ENCODE data around the gene KRTAP4-12.
A peak's percentile ranks its signal among the peaks of the same experiment; 100 is the strongest.
"Not testable (repeated sequence)": the region's sequence is repeated elsewhere in the genome, so short reads cannot be mapped to it uniquely, and the experiment has no call there.

KRTAP4-12 gene

DNA sequence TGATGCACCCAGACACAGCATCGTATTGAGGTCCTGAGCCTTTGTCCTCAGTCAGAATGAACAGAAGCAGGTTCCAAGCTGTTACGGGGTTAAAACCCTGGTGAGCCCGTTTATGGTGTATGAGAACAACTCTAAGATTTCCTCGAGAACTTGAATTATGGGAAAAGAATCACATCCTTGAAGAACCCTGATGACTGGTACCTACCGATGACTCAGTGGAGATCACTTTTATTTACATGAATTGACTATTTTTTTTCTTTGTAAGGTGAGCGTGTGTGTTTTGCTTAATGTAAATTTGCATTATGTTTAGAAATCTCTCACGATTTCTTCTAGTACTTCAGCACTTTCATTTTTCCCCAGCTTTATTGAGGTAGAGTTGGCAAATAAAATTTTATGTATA lies 39.8 kb upstream of the KRTAP4-12 start:
- H3K27me3 ChIP-seq (ENCODE audit: control insufficient read depth in 1 of 2, insufficient read depth in 1 of 2, low read length in 2 of 2), result no peaks in the 10 kb centered on the region
- H3K4me2 ChIP-seq (ENCODE audit: low read length, poor library complexity, severe bottlenecking), result no peak overlapping the region
- no peak overlapping the region for H2BK5ac ChIP-seq (ENCODE audit: low read depth, low read length, poor library complexity, severe bottlenecking)
- no peak overlapping the region for H2AK5ac ChIP-seq (ENCODE audit: low read length, severe bottlenecking)
- no peak overlapping the region for H2BK12ac ChIP-seq (ENCODE audit: low read length in 2 of 2)
- H2BK15ac ChIP-seq (ENCODE audit: low read depth, poor library complexity, severe bottlenecking), result no peak overlapping the region
- H4K8ac ChIP-seq (ENCODE audit: low read length), result no peak overlapping the region
- WGBS, result 82% methylated on average over 5 of the region's 7 CpGs
- H3K14ac ChIP-seq (ENCODE audit: low read length in 2 of 2), result no peak overlapping the region
- no peak overlapping the region for H3K4me3 ChIP-seq (ENCODE audit: insufficient read depth in 1 of 2, low read depth in 1 of 2, low read length in 2 of 2)
- H3K27ac ChIP-seq (ENCODE audit: low read length, poor library complexity, severe bottlenecking), result no peak overlapping the region
- no peak overlapping the region for H2AFZ ChIP-seq (ENCODE audit: low read depth, low read length)
- H3K23ac ChIP-seq (ENCODE audit: low read length in 2 of 2), result no peak overlapping the region
- no peak for DNase-seq
- no peak overlapping the region for H4K91ac ChIP-seq (ENCODE audit: low read length)
- H3K9me3 ChIP-seq (ENCODE audit: control insufficient read depth, low read length), result no peaks in the 10 kb centered on the region
- H3K4ac ChIP-seq (ENCODE audit: low read depth in 1 of 2, low read length in 2 of 2), result no peak overlapping the region
- no peak overlapping the region for H3K9ac ChIP-seq (ENCODE audit: low read length)
- H3K4me1 ChIP-seq (ENCODE audit: control insufficient read depth, insufficient read depth, low read depth, low read length), result peaks cover 7% of the 10 kb centered on the region
- H3K79me1 ChIP-seq (replicated peaks; ENCODE audit: low read length, poor library complexity, severe bottlenecking), result no peaks in the 10 kb centered on the region
- no peak overlapping the region for H2BK120ac ChIP-seq (ENCODE audit: low read depth, low read length)
- no peak overlapping the region for H3K18ac ChIP-seq (ENCODE audit: low read depth in 1 of 2, low read length in 2 of 2)
- H3K36me3 ChIP-seq (ENCODE audit: control insufficient read depth in 1 of 2, insufficient read depth in 2 of 2, low read depth in 1 of 2, low read length in 2 of 2), result peaks cover 0 to 4% of the 10 kb centered on the region in 2 experiments

DNA sequence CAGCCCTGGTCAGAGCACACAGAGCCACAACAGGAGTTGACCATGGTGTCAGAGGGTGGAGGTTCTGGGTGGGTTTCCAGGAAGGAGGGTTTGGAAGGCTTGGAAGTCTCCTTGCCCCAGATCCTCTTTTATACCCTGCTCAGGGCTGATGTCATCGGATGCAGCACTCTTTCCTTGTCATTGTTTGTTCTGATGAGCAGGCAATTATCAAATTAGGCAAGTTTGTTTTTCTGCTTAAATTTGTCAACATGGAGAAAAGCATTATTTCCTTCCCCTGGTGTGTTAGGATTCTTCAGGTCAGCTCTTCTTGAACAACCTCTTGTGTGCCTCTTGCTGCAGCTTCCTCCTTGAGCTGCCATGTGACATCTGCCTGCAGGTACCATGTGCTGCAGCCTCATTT lies 36.7 kb upstream of the KRTAP4-12 start, which contains the start of gene KRTAP4-4:
TSS of gene KRTAP4-4 (minus strand) at position 101 of the 400 bp plus-strand sequence. CDS start at position 44, 57 bp downstream.
- H3K27ac ChIP-seq (ENCODE audit: low read length, poor library complexity, severe bottlenecking), result no peak within 1 kb of the TSS
- H2BK120ac ChIP-seq (ENCODE audit: low read depth, low read length), result no peak within 1 kb of the TSS
- no peak within 1 kb of the TSS for H3K9ac ChIP-seq (ENCODE audit: low read length)
- H3K27me3 ChIP-seq (ENCODE audit: control insufficient read depth in 1 of 2, insufficient read depth in 1 of 2, low read length in 2 of 2), result no peaks in the 10 kb centered on the region
- H3K36me3 ChIP-seq (ENCODE audit: control insufficient read depth in 1 of 2, insufficient read depth in 2 of 2, low read depth in 1 of 2, low read length in 2 of 2), result peaks cover 0 to 4% of the 10 kb centered on the region in 2 experiments
- no peak within 1 kb of the TSS for H3K18ac ChIP-seq (ENCODE audit: low read depth in 1 of 2, low read length in 2 of 2)
- no peak within 1 kb of the TSS for H2AK5ac ChIP-seq (ENCODE audit: low read length, severe bottlenecking)
- no peak within 1 kb of the TSS for H3K4me3 ChIP-seq (ENCODE audit: insufficient read depth in 1 of 2, low read depth in 1 of 2, low read length in 2 of 2)
- no peaks in the 10 kb centered on the region for H3K79me1 ChIP-seq (replicated peaks; ENCODE audit: low read length, poor library complexity, severe bottlenecking)
- H3K23ac ChIP-seq (ENCODE audit: low read length in 2 of 2), result peak within 1 kb of the TSS in 1 of 2 experiments; percentile 72
- no peak within 1 kb of the TSS for H2AFZ ChIP-seq (ENCODE audit: low read depth, low read length)
- WGBS, result 100% methylated on average over 1 of the region's 1 CpG
- no peak within 1 kb of the TSS for H4K91ac ChIP-seq (ENCODE audit: low read length)
- DNase-seq, result no peak
- H2BK5ac ChIP-seq (ENCODE audit: low read depth, low read length, poor library complexity, severe bottlenecking), result no peak within 1 kb of the TSS
- H3K4me1 ChIP-seq (ENCODE audit: control insufficient read depth, insufficient read depth, low read depth, low read length), result peaks cover 4% of the 10 kb centered on the region
- H2BK12ac ChIP-seq (ENCODE audit: low read length in 2 of 2), result no peak within 1 kb of the TSS
- H3K9me3 ChIP-seq (ENCODE audit: control insufficient read depth, low read length), result no peaks in the 10 kb centered on the region
- peak within 1 kb of the TSS in 1 of 2 experiments; percentile 2 for H3K4ac ChIP-seq (ENCODE audit: low read depth in 1 of 2, low read length in 2 of 2)
- H2BK15ac ChIP-seq (ENCODE audit: low read depth, poor library complexity, severe bottlenecking), result no peak within 1 kb of the TSS
- peak within 1 kb of the TSS in 1 of 2 experiments; percentile 93 for H3K14ac ChIP-seq (ENCODE audit: low read length in 2 of 2)
- H4K8ac ChIP-seq (ENCODE audit: low read length), result no peak within 1 kb of the TSS
- H3K4me2 ChIP-seq (ENCODE audit: low read length, poor library complexity, severe bottlenecking), result no peak within 1 kb of the TSS

DNA sequence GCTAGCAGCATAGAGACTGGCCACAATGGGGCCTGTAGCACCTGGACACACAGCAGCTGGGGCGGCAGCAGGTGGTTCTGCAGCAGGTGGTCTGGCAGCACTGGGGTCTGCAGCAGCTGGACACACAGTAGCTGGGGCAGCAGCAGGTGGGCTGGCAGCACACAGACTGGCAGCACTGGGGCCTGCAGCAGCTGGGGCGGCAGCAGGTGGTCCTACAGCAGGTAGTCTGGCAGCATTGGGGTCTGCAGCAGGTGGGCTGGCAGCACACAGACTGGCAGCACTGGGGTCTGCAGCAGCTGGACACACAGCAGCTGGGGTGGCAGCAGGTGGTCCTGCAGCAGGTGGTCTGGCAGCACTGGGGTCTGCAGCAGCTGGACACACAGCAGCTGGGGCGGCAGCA lies 36.2 kb upstream of the KRTAP4-12 start:
- not testable (repeated sequence) for H3K79me1 ChIP-seq (replicated peaks; ENCODE audit: low read length, poor library complexity, severe bottlenecking); H2BK120ac ChIP-seq (ENCODE audit: low read depth, low read length); H4K8ac ChIP-seq (ENCODE audit: low read length); H3K9me3 ChIP-seq (ENCODE audit: control insufficient read depth, low read length); H3K18ac ChIP-seq (ENCODE audit: low read depth in 1 of 2, low read length in 2 of 2); H4K91ac ChIP-seq (ENCODE audit: low read length); H3K36me3 ChIP-seq (ENCODE audit: control insufficient read depth in 1 of 2, insufficient read depth in 2 of 2, low read depth in 1 of 2, low read length in 2 of 2); H3K4me2 ChIP-seq (ENCODE audit: low read length, poor library complexity, severe bottlenecking); H2AK5ac ChIP-seq (ENCODE audit: low read length, severe bottlenecking); H2BK12ac ChIP-seq (ENCODE audit: low read length in 2 of 2); H2BK5ac ChIP-seq (ENCODE audit: low read depth, low read length, poor library complexity, severe bottlenecking); H2AFZ ChIP-seq (ENCODE audit: low read depth, low read length); H3K9ac ChIP-seq (ENCODE audit: low read length); DNase-seq; H3K4me1 ChIP-seq (ENCODE audit: control insufficient read depth, insufficient read depth, low read depth, low read length); H3K27me3 ChIP-seq (ENCODE audit: control insufficient read depth in 1 of 2, insufficient read depth in 1 of 2, low read length in 2 of 2); H3K4me3 ChIP-seq (ENCODE audit: insufficient read depth in 1 of 2, low read depth in 1 of 2, low read length in 2 of 2); H2BK15ac ChIP-seq (ENCODE audit: low read depth, poor library complexity, severe bottlenecking); H3K27ac ChIP-seq (ENCODE audit: low read length, poor library complexity, severe bottlenecking)
- peak overlapping the region in 1 of 2 experiments; percentile 2 for H3K4ac ChIP-seq (ENCODE audit: low read depth in 1 of 2, low read length in 2 of 2)
- peak overlapping the region in 1 of 2 experiments; percentile 72 for H3K23ac ChIP-seq (ENCODE audit: low read length in 2 of 2)
- WGBS, result 85% methylated on average over 3 of the region's 3 CpGs
- peak overlapping the region in 1 of 2 experiments; percentile 93 for H3K14ac ChIP-seq (ENCODE audit: low read length in 2 of 2)

DNA sequence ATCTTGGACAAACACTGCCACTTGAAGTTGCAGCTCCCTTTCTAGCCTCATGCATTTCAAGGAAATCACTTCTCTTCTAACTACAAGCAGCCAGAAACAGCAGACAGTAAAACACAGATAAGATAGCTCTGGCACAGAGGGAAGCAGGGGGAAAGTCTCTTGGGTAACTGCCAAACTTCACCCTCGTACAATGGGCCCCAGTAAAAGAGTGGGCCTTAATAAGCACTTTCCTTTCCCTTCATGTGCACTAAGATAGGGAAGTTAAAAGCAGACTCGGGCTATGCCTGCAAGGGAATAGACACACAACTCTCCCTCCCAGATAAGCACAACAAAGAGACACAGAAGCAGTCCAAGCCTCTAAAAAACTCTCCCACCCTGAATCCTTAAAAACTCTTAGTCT lies 29.9 kb upstream of the KRTAP4-12 start:
- H3K18ac ChIP-seq (ENCODE audit: low read depth in 1 of 2, low read length in 2 of 2), result no peak overlapping the region
- H3K14ac ChIP-seq (ENCODE audit: low read length in 2 of 2), result no peak overlapping the region
- H3K79me1 ChIP-seq (replicated peaks; ENCODE audit: low read length, poor library complexity, severe bottlenecking), result no peaks in the 10 kb centered on the region
- H3K27me3 ChIP-seq (ENCODE audit: control insufficient read depth in 1 of 2, insufficient read depth in 1 of 2, low read length in 2 of 2), result no peaks in the 10 kb centered on the region
- H3K36me3 ChIP-seq (ENCODE audit: control insufficient read depth in 1 of 2, insufficient read depth in 2 of 2, low read depth in 1 of 2, low read length in 2 of 2), result no peaks in the 10 kb centered on the region
- H3K23ac ChIP-seq (ENCODE audit: low read length in 2 of 2), result no peak overlapping the region
- no peak overlapping the region for H4K8ac ChIP-seq (ENCODE audit: low read length)
- H2BK15ac ChIP-seq (ENCODE audit: low read depth, poor library complexity, severe bottlenecking), result no peak overlapping the region
- no peak overlapping the region for H3K4ac ChIP-seq (ENCODE audit: low read depth in 1 of 2, low read length in 2 of 2)
- whole genome bisulfite sequencing, result 62% methylated on average over 2 of the region's 2 CpGs
- no peak overlapping the region for H2BK120ac ChIP-seq (ENCODE audit: low read depth, low read length)
- H3K4me3 ChIP-seq (ENCODE audit: insufficient read depth in 1 of 2, low read depth in 1 of 2, low read length in 2 of 2), result no peak overlapping the region
- H2BK5ac ChIP-seq (ENCODE audit: low read depth, low read length, poor library complexity, severe bottlenecking), result no peak overlapping the region
- no peak for DNase-seq
- no peak overlapping the region for H3K9ac ChIP-seq (ENCODE audit: low read length)
- H3K27ac ChIP-seq (ENCODE audit: low read length, poor library complexity, severe bottlenecking), result no peak overlapping the region
- no peak overlapping the region for H2AK5ac ChIP-seq (ENCODE audit: low read length, severe bottlenecking)
- H4K91ac ChIP-seq (ENCODE audit: low read length), result no peak overlapping the region
- no peak overlapping the region for H2AFZ ChIP-seq (ENCODE audit: low read depth, low read length)
- no peaks in the 10 kb centered on the region for H3K4me1 ChIP-seq (ENCODE audit: control insufficient read depth, insufficient read depth, low read depth, low read length)
- no peaks in the 10 kb centered on the region for H3K9me3 ChIP-seq (ENCODE audit: control insufficient read depth, low read length)
- H2BK12ac ChIP-seq (ENCODE audit: low read length in 2 of 2), result no peak overlapping the region
- no peak overlapping the region for H3K4me2 ChIP-seq (ENCODE audit: low read length, poor library complexity, severe bottlenecking)

All from mesenchymal stem cell (in vitro differentiated cells and primary cell).